ENCODE measurements around the gene OTUB2.

Gene OTUB2

GRCh38 chr14:94020267-94020666, 5.9 kb upstream of the OTUB2 start:
- no peak for DNase-seq

- DNase-seq: peak in 1 of 58 donors; percentile 10
Measured at GRCh38 chr14:94021001-94021400, 5.1 kb upstream of the OTUB2 start.

DNA sequence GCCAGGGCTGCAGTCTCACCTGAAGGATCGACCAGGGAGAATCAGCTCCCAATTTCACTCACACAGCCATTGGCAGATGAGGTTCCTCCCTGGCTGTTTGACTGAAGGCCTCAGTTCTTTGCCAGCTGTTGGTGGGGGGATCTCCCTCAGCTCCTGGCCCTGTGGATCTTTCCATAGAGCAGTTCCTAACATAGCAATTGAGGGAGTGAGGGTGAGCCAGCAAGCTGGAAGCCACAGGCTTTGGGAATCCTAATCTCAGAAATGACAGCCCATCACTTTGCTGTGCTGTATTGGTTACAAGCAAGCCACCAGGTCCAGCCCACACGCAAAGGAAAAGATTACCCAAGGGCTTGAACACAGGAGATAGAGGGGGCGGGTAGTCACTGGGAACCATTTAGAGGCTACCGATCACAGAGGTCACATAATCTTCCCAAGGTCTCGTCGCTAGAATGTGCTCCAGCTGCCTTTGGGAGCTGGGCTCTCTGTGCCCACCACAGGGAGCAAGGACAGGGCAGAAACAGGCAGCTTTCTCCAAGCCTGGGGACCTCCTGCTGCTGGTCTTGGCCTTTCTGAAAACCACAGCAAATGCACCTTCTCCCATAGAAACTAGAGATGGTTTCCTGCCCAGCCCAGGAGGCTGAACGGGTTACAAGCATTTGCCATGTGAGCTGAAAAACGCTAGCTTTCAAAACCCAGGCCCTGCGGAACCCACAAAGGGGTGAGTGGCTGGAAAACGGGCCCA, 4.6 kb upstream of the OTUB2 start:
- no peak for DNase-seq

GRCh38 chr14:94022532-94023411, 3.4 kb upstream of the OTUB2 start:
- DNase-seq: no peak

GRCh38 chr14:94024549-94024948, 1.6 kb upstream of the OTUB2 start:
- no peak for DNase-seq

DNA sequence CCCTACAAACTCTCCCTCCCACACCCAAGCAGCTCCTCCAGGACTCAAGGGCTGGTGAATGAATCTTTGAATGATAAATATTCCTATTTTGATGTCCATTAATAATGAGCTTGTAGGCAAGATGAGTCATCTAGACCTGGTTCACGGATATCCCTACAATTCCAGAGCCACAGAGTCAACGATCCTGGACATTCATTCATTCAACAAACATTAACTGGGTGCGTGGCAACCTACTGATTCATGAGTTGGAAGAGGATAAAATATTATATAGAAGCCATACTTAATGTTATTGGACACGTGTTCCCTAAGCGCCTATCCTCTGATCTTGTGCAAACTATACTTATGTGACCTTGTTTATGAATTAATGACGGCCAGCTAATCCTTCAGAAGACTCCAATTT, 420 bp upstream of the OTUB2 start:
- DNase-seq: no peak

DNA sequence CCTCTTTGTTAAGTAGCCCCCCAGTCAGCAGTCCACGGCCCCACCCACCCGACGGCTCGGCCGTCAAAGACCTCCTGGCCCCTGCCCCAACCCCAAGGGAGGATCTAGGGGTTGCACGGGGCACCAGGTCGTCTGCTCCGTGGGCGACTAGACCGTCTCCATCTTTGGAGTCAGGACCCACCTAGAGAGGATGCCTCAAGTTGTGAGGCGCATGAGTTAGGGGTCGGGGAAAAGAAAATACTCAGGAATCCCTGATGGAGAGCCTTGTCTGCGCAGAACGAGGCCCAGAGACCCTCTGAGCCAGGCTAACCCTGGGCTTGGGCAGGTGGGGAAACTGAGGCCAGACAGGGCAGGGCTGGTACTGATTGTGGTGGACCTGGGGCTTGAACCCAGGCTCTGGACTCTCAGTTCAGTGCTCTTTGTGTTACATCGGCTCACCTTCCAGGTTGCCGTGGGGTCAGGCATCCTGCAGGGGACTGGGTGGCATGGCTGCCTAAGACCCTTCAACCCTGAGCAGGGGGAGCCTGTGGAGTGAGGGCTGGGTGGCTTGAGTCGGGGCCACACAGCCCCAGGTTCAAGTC, 839 bp downstream of the OTUB2 start:
- DNase-seq: no peak

DNA sequence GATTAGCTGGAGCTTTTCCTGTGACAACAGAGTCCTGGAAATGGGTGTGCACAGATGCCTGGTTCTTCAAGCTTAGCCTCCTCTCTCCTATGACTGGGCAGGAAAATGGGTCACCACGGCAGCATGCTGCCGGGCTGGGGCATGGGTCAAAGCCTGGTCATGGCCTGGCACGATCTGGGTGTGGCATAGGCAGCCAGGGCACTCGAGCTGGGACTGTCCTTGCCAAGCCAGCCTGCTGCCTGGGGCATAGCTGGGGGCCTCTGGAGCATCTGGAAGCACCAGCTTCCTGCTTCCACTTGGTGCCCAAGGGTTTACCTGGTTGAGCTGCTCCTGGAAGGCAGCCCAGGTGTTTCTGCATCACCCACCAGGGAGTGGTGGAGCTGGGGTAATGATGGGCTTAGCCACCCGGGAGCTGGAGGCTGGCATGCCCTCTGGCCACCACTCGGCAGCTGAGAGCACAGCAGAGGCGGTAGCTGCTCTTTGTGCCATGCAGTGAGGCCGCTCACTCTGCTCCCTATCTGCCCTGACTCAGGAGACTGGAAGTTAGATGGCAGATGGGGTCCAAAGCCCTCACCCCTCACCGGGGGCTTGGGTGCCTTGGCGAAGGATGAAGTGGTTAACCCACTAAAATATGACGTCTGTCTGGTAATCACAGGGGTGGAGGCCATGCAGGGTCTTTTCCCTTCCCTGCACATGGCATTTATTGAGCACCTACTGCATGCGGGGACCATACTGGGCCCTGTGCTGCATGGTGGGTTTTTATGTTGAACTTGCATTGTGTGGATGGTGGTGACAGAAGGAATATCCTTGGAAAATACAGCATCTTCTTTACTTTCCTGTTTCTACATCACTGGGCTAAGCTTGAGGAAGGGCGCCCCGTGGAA, 1.7 kb downstream of the OTUB2 start:
- DNase-seq: no peak

- no peak for DNase-seq
Measured at GRCh38 chr14:94028450-94028826, 2.3 kb downstream of the OTUB2 start.

DNA sequence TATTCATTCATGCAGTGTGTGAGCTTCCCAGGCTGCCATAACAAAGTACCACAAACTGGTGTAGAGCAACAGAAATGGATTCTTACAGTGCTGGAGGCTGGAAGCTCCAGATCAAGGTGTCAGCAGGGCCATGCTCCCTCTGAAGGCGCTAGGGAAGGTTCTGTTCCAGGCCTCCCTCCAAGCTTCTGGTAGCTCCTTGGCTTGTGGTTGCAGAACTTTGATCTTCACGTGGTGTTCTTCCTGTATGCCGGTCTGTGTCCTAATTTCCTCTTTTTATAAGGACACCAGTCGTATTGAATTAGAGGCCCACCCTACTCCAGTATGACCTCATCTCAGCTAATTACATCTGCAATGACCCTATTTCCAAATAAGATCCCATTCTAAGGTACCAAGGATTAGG, 3.1 kb downstream of the OTUB2 start:
- no peak for DNase-seq

- no peak for DNase-seq
Measured at GRCh38 chr14:94029671-94030203, 3.6 kb downstream of the OTUB2 start.

DNA sequence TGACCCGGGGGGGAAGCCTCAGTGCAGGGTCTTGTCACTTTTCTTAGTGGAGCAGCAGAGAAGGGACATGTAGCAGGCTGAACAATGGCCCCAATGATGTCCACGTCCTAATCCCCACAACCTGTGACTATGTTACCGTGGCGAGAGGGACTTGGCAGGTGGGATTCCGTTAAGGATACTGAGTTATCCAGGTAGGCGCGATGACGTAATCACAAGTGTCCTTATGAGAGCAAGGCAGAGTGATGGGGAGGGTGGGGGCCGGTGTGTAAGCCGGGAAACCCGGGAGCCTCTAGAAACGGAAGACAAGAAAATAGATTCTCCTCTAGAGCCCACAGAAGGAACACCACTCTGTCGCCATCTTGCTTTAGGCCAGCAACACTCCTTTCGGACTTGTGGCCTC, 4.4 kb downstream of the OTUB2 start:
- DNase-seq: no peak

DNA sequence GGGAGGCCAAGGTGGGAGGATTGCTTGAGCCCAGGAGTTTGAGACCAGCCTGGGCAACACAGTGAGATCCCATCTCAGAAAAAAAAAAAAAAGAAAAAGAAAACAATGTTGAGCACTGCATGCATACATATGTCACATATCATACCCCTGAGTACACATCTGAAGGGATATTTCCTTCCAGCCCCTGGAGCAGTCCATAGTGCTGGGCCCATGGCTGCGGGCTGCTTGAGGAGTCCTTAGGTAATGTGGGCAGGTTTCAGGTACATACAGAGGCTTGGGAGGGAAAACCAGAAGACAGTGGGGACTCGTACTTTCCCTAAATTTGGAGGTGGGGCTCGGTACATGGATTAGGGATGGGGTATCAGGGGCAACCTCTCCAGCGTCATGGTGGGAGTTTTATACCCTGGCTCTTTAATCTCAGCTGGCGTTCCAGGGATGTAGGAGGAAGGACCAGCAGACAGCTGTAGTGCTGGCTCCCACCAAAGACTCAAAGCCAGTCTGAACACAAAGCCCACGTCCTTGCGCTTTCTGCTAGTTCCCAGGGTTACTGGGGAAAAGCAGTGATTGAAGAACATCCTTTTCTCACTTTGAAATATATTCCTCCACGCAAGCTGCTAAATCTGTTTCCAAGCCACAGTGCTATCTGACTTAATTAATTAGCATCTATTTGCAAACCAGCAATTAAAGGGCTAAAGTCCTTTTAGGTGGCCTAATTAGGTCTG, 5.2 kb downstream of the OTUB2 start:
- peak in 15 of 58 donors; percentile 2 to 47 (median 21) for DNase-seq

- DNase-seq: no peak
Measured at GRCh38 chr14:94031883-94032279, 5.7 kb downstream of the OTUB2 start.

DNA sequence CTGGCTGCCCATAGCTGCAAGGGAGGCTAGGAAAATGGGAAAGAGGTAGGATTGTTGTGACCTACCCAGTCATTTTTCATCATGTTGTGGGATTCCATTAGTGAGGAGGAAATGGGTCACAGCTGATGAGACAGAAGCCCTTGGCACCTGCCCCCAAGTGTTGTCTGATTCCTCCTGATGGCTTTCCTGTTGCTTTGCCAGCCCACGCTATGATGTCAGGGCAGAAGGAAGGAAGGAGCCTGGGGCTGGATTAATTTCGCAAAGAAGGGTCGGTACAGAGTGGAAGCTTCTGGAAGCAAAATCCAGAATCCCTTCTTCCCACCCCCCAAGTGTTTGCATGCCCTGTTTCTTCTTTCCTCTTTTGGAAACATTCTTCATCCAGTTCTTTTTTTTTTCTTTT, 8.7 kb downstream of the OTUB2 start:
- no peak for DNase-seq

- DNase-seq: peak in 45 of 58 donors; percentile 5 to 80 (median 43)
Measured at GRCh38 chr14:94036313-94037167, 10.4 kb downstream of the OTUB2 start.

DNA sequence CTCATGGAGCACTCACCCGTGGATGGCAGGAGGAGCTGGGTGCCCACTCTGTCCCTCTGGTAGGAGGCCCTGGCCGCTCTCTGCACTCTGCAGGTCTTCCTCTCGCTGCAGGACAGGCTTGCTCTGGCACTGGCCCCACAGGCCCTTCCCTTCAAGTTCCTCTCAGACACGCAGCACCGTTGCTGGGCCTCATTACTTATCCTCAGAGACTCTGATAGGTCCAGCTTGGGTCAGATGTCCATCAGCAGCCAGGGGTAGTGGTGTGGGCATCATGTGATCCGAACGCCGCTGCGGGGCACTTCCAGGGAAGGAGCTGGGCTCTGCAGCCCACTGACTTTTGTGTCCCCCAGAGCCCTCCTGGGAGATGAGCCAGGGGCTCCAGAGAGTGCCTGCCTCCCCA, 11.8 kb downstream of the OTUB2 start:
- DNase-seq: no peak

- DNase-seq: no peak
Measured at GRCh38 chr14:94038510-94038909, 12.4 kb downstream of the OTUB2 start.

- no peak for DNase-seq
Measured at GRCh38 chr14:94038921-94039629, 12.9 kb downstream of the OTUB2 start.

Data from anterior cingulate cortex (tissue), 58 donors.